DND-41 (cell line): ENCODE results near the gene DPP6.

Source experiments
- CTCF ChIP-seq: IDR thresholded peaks from 2 replicates; pipeline ENCODE4 v1.5.1; 2012; ENCODE audit warnings: borderline replicate concordance, low read length, moderate library complexity, mild to moderate bottlenecking; ENCODE audit not compliant: poor library complexity, severe bottlenecking; ENCODE audit errors: extremely low read depth
- EZH2 ChIP-seq: IDR thresholded peaks from 3 replicates; pipeline ENCODE4 v1.6.1; 2012; ENCODE audit warnings: borderline replicate concordance, low read depth, mild to moderate bottlenecking, moderate library complexity, low read length, inconsistent platforms; ENCODE audit not compliant: severe bottlenecking

DNA sequence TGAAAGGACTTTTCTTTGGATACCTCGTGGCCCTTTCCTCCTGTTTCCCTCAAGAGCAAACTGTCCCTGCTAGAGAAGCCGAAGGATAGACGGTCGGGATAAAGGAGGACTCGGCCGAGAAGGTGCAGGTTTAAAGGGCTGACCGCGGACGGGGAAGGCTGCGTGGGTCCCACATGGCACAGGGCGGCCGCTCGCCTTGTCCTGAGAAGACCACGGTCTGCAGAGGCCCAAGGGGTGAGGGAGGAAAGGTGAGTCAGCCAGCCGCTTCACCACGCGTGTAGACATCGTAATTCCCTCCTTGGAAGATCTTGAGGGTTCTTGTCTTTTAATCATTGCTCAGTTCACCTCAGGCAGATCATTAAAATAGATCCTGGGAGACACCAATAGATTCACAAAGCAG is 253.8 kb downstream of the DPP6 start:
- no peak for TF ChIP-seq CTCF
- no peak for TF ChIP-seq EZH2
